ES-I3 (cell line): ENCODE results near the gene SCN7A.

Source experiments
- H3K36me3 ChIP-seq: 2 replicates; pipeline ENCODE4 v1.6.1; 2013; ENCODE audit warnings: mild to moderate bottlenecking, low read length, control low read depth, moderate library complexity; ENCODE audit not compliant: insufficient read depth
- H3K4me1 ChIP-seq: 2 replicates; pipeline ENCODE4 v1.6.1; 2013; ENCODE audit warnings: mild to moderate bottlenecking, control low read depth, low read length; ENCODE audit not compliant: insufficient read depth
- H3K9ac ChIP-seq: 2 replicates; pipeline ENCODE4 v1.6.1; 2013; ENCODE audit warnings: low read depth, mild to moderate bottlenecking, low read length, moderate library complexity
- H3K9me3 ChIP-seq: 2 replicates; pipeline ENCODE4 v1.6.1; 2013; ENCODE audit warnings: mild to moderate bottlenecking, low read length, moderate library complexity; ENCODE audit not compliant: control insufficient read depth, insufficient read depth

The SCN7A gene

GRCh38 chr2:166404831-166405568, 89.0 kb downstream of the SCN7A start:
- Histone ChIP-seq H3K9ac (no peak overlapping the region), H3K36me3 (no peaks in the 10 kb centered on the region), H3K4me1 (no peaks in the 10 kb centered on the region), H3K9me3 (no peaks in the 10 kb centered on the region)

DNA sequence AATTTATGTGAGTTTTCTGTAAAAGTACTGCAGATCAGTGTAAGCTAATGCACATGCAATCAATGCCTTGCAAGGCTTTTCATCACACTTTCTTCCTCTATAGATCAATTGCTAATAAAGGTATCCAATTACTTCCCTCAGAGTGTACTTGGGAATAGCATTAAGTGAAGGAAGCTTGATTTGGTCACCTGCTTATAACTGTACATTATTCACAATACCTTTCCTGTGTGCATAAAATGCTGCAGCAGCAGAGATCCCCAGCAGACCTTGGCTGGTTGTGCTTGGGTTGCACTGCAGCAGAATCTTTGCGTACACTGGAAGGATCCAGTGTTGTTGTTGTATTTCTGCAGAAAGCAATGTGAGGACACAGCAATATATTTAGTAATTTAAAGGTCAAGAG, 99.8 kb downstream of the SCN7A start:
- Histone ChIP-seq H3K9me3 (no peaks in the 10 kb centered on the region), H3K36me3 (no peaks in the 10 kb centered on the region), H3K4me1 (no peaks in the 10 kb centered on the region), H3K9ac (no peak overlapping the region)

DNA sequence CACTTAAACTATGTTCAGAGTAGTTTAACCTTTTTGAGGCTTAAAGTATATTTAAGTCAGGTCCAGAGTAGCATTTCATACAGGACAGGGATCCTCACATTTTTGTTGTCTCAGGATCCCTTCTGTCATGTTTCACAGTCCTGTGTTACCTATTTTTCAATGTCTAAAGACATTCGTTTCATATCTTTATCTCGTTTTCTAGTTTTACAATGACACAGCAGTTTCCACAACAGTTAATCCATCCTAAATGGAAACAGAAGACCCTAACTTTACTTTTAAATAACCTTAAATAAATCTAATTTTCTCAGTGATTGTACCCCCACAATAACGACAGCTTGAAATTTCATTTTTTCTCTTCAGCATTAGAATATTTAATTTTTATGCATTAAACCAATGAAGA, 101.0 kb downstream of the SCN7A start:
- Histone ChIP-seq H3K9ac (no peak overlapping the region), H3K36me3 (no peaks in the 10 kb centered on the region), H3K4me1 (no peaks in the 10 kb centered on the region), H3K9me3 (no peaks in the 10 kb centered on the region)

GRCh38 chr2:166388481-166389070, 105.5 kb downstream of the SCN7A start:
- H3K4me1 ChIP-seq = no peaks in the 10 kb centered on the region
- no peaks in the 10 kb centered on the region for H3K9me3 ChIP-seq
- no peaks in the 10 kb centered on the region for H3K36me3 ChIP-seq
- no peak overlapping the region for H3K9ac ChIP-seq

GRCh38 chr2:166385313-166385712, 108.7 kb downstream of the SCN7A start:
- H3K9me3 ChIP-seq = no peaks in the 10 kb centered on the region

DNA sequence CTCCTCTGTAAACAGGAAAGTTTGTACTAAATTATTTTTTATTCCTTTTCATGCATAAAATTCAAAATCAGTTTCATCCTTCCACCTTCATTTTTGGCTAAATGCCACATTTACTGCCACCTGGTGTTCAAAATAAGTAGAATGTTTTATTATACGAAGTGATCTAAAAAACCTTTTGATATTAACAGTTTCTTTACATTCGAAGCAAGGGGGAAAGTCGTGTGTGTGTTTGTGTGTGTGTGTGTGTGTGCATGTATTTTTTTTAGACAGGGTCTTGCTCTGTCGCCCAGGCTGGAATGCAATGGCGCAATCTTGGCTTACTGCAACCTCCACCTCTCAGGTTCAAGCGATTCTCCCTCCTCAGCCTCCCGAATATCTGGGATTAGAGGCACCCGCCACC, 109.3 kb downstream of the SCN7A start:
- H3K9me3 ChIP-seq = no peaks in the 10 kb centered on the region
- H3K4me1 ChIP-seq = no peaks in the 10 kb centered on the region
- no peak overlapping the region for H3K9ac ChIP-seq
- H3K36me3 ChIP-seq = no peaks in the 10 kb centered on the region

More at GRCh38 chr2:166385313-166385712, 108.7 kb downstream of the SCN7A start:
- Histone ChIP-seq H3K36me3 (no peaks in the 10 kb centered on the region), H3K9ac (no peak overlapping the region), H3K4me1 (no peaks in the 10 kb centered on the region)

GRCh38 chr2:166382448-166382847, 111.6 kb downstream of the SCN7A start:
- no peaks in the 10 kb centered on the region for H3K36me3 ChIP-seq
- H3K9ac ChIP-seq = no peak overlapping the region
- H3K4me1 ChIP-seq = no peaks in the 10 kb centered on the region
- no peaks in the 10 kb centered on the region for H3K9me3 ChIP-seq

- Histone ChIP-seq H3K9me3 (no peaks in the 10 kb centered on the region), H3K36me3 (no peaks in the 10 kb centered on the region), H3K9ac (no peak overlapping the region), H3K4me1 (peaks cover 4% of the 10 kb centered on the region; the same call in 1 of the 2 replicates)
Measured at GRCh38 chr2:166380615-166381014, 113.4 kb downstream of the SCN7A start.

GRCh38 chr2:166376873-166377272, 117.2 kb downstream of the SCN7A start:
- H3K4me1 ChIP-seq = peaks cover 14% of the 10 kb centered on the region
- H3K9ac ChIP-seq = peak overlapping the region; percentile 73; the same call in 1 of the 2 replicates
- H3K36me3 ChIP-seq = no peaks in the 10 kb centered on the region

DNA sequence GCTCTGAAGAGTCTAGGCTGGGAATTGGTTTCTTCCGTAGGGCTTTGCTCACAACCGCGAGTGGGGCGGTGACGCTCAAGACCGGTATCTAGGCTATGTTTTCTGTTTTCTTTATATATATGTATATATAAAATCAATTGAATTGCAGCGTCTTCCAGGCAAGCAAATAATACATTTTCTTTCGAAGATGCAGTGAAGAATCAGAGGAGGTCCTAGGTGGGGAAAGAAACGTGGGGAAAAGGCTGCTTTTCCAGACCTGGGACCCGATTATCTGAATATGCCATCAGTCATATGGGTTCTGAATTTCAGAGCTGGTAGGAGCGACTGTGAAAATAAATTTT, 117.6 kb downstream of the SCN7A start:
- H3K36me3 ChIP-seq = no peaks in the 10 kb centered on the region
- H3K9ac ChIP-seq = peak overlapping the region; percentile 73; the same call in 1 of the 2 replicates

More at GRCh38 chr2:166376873-166377272, 117.2 kb downstream of the SCN7A start:
- H3K9me3 ChIP-seq = no peaks in the 10 kb centered on the region

GRCh38 chr2:166375736-166376487, 118.1 kb downstream of the SCN7A start, which contains the start of gene SCN9A:
Gene SCN9A (minus strand): TSS chr2:166375944. CDS start chr2:166311756, 64,188 bp downstream.
- Histone ChIP-seq H3K4me1 (peaks cover 14% of the 10 kb centered on the region), H3K9ac (peak within 1 kb of the TSS; percentile 73), H3K9me3 (no peaks in the 10 kb centered on the region), H3K36me3 (no peaks in the 10 kb centered on the region)

More for the DNA sequence above, 117.6 kb downstream of the SCN7A start:
- Histone ChIP-seq H3K4me1 (peaks cover 14% of the 10 kb centered on the region), H3K9me3 (no peaks in the 10 kb centered on the region)

- no peaks in the 10 kb centered on the region for H3K36me3 ChIP-seq
- peak overlapping the region; percentile 73; the same call in 1 of the 2 replicates for H3K9ac ChIP-seq
- H3K4me1 ChIP-seq = peaks cover 14% of the 10 kb centered on the region
- no peaks in the 10 kb centered on the region for H3K9me3 ChIP-seq
Measured at GRCh38 chr2:166375195-166375735, 118.8 kb downstream of the SCN7A start.

DNA sequence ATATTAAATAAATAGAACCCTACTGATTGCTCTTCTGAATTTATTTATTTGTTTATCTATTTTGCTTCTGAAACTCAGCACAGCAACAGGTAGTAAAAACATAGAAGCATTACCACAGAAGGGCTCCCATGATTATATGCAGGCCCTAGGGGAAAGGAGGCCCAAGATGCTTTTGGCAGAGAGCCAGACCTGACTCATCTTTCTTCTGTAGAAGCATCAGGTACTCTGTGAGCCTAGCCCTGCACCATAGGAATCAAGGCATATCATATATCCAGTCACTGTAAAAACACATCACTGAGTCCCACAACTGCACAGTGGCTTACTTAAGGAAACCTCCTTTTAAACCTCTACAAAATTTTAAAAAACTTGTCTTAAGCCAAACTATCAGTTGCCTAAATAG, 120.1 kb downstream of the SCN7A start:
- Histone ChIP-seq H3K4me1 (peaks cover 14% of the 10 kb centered on the region), H3K36me3 (no peaks in the 10 kb centered on the region), H3K9ac (no peak overlapping the region), H3K9me3 (no peaks in the 10 kb centered on the region)

GRCh38 chr2:166373539-166373938, 120.5 kb downstream of the SCN7A start:
- no peaks in the 10 kb centered on the region for H3K36me3 ChIP-seq
- H3K9me3 ChIP-seq = no peaks in the 10 kb centered on the region
- H3K9ac ChIP-seq = no peak overlapping the region
- H3K4me1 ChIP-seq = peaks cover 14% of the 10 kb centered on the region
